NCI-H1694 treated with DMSO at 0.1 percent for 48 hours (cell line): ENCODE results near the gene CPZ.
"Not testable (repeated sequence)": the region's sequence is repeated elsewhere in the genome, so short reads cannot be mapped to it uniquely, and the experiment has no call there.

Experiments used
- DNase-seq: peaks from one replicate; lab custom pipeline; 2025; lab: John Stamatoyannopoulos, UW

Gene CPZ

GRCh38 chr4:8612646-8613045 is 20.1 kb downstream of the CPZ start:
- no peak for DNase-seq

DNA sequence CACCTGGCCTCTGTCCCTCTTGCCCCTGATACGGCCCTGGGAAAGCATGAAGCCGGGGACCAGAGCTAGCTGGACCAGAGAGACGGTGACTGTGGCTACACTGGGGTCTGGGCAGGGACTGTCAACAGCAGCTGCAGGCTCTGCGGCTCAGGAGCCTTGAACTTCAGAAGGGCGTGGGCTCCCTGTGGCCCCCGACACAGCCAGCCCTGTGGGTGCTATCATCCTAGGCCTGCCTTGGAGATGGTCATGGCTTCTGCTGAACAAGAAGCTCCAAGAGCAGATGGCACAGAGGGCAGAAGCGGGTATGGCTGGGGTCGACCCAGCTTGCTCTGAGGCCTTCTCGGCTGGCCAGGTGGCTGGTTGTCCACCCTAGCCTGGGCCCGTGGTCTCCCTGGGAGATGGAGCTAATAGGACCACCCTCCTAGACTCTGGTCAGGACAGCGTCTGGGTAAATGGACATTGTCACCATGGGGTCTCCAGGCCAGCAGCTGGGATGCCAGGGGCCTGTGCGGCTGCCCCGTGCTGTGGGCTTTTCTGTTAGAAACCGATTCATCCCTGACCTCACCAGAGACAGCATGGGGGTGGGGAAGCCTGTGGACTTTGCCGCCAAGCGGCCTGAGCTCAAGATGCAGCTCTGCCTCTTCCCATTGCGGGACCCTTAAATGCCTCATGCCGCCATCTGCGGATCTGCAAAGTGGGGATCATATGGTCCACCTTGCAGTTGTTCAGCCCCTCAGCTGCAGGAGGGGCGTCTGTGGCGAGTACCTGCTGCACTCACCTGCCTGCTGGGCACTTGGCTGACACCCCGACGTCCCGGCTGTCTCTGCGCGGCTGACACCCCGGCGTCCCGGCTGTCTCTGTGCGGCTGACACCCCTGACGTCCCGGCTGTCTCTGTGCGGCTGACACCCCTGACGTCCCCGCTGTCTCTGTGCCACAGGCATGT is 21.1 kb downstream of the CPZ start:
- DNase-seq: no peak

- no peak for DNase-seq
Observed at GRCh38 chr4:8614365-8615193, 22.0 kb downstream of the CPZ start.

GRCh38 chr4:8615366-8615765 is 22.8 kb downstream of the CPZ start:
- no peak for DNase-seq

- DNase-seq: no peak
Observed at GRCh38 chr4:8615921-8616787, 23.6 kb downstream of the CPZ start.

DNA sequence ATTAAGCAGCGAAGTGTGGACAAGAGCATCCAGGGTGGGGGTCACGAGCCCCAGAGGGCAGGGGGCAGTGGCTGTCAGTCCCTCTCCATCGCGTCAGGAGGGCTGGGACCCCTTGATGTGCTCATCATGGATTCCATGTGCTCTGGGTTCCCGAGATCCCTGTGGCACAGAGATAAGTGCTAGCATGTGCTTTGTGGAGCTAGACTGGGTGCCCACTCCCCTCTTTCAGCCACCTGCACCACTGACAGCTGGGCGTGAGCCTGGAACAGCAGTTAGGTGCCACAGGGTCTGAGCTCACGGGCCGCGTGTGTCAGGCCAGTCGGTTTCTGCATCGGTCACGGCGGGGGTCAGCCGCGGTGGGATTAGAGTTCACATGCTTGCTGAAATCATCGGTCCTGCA is 24.3 kb downstream of the CPZ start:
- DNase-seq: no peak

GRCh38 chr4:8617486-8618040 is 25.0 kb downstream of the CPZ start:
- DNase-seq: no peak

GRCh38 chr4:8618421-8618820 is 25.9 kb downstream of the CPZ start:
- no peak for DNase-seq

DNA sequence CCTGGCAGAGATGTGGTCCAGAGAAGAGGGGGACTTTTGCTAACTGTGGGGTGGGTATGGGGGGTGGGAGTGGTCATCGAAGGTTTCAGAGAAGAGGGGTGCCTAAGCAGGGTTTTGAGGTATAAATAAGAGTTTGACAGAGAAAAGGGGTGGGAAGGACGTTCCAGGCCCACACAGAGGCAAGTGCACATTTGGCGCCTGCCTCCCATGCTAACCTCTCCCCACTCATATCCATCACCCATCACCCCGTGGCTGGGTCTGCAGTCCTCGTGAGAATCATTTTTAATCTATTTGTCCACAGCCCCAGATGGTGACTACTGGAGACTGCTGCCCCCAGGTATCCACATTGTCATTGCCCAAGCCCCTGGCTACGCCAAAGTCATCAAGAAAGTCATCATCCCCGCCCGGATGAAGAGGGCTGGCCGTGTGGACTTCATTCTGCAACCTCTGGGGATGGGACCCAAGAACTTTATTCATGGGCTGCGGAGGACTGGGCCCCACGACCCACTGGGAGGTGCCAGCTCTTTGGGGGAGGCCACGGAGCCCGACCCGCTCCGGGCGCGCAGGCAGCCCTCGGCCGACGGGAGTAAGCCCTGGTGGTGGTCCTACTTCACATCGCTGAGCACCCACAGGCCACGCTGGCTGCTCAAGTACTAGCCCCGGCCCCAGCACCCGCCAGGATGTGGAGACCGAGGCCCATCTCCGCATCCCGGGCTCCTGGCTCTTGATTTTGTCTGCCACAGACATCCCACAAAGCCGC is 26.6 kb downstream of the CPZ start:
- no peak for DNase-seq

DNA sequence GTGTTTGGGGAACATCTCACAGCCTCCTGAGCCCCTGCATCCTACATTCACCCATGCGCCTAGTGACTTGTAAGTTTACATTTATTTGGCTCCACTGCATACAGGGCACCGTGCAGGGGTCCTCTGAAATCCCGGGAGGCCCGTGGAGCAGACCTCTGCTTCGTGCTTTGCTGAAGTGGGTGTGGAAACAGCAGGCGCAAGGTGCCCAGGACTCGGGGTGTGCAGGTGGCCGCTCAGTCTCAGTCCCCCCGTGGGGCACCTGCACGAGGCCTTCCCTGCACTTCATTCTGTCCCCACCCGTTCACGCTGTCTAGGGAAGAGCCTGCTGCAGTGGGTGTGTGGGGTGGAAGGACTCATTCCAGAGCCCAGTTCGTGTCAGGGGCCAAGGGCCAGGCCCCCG is 28.6 kb downstream of the CPZ start:
- DNase-seq: not testable (repeated sequence)

- DNase-seq: not testable (repeated sequence)
Observed at GRCh38 chr4:8624601-8625272, 32.2 kb downstream of the CPZ start.

GRCh38 chr4:8630240-8630905 is 37.8 kb downstream of the CPZ start:
- DNase-seq: not testable (repeated sequence)

DNA sequence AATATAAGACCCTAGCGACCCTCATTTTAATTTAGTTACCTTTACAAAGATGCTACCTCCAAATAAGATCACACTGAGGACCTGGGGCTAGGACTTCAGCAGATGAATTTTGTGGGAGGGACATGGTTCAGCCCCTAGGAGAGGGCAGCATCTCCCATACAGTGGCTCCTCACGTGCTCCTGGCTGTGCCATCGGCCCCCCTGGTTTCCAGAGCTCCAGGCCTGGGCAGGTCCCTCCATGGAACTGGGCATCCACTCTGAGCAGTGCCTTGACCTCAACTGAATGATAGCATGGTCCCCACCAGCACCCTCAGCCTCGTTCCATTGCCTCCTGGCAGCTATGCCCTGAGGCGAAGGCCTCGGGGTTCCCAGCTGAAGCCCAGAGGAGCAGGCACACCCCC is 39.3 kb downstream of the CPZ start:
- DNase-seq: not testable (repeated sequence)

- not testable (repeated sequence) for DNase-seq
Observed at GRCh38 chr4:8634773-8635172, 42.2 kb downstream of the CPZ start.

DNA sequence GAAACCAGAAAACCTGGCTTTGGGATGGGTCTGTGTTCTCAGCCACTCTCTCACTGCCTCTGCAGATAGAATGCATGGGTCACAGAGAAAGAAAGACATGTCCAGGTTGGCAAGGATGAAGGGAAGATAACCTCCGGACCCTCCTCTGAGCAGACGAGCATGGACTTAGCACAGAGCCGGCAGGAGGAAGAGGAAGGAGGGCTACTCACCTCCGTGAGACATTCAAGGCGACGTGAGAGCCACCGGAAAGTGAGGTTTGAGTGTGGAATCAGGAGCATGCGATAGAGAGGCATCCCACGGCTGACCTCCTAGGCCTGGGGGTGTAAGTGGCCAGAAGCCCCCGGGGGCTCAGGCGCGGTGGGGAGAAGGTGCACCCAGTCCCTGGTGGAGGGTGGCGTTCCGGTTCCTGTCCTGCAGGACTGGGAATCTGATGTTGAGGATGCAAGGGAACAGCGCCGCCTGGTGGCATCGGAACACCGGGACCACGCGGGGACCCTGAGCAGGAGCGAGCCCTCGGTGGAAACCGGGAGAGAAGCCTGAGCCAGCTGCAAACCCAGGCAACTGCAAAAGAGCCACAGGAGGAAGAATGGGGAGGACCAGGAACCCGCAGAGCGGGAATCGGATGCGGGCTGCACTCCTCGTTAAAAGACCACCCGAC is 43.5 kb downstream of the CPZ start:
- DNase-seq: not testable (repeated sequence)

GRCh38 chr4:8637456-8637984 is 45.0 kb downstream of the CPZ start:
- no peak for DNase-seq

- DNase-seq: no peak
Observed at GRCh38 chr4:8639021-8639420, 46.5 kb downstream of the CPZ start.

DNA sequence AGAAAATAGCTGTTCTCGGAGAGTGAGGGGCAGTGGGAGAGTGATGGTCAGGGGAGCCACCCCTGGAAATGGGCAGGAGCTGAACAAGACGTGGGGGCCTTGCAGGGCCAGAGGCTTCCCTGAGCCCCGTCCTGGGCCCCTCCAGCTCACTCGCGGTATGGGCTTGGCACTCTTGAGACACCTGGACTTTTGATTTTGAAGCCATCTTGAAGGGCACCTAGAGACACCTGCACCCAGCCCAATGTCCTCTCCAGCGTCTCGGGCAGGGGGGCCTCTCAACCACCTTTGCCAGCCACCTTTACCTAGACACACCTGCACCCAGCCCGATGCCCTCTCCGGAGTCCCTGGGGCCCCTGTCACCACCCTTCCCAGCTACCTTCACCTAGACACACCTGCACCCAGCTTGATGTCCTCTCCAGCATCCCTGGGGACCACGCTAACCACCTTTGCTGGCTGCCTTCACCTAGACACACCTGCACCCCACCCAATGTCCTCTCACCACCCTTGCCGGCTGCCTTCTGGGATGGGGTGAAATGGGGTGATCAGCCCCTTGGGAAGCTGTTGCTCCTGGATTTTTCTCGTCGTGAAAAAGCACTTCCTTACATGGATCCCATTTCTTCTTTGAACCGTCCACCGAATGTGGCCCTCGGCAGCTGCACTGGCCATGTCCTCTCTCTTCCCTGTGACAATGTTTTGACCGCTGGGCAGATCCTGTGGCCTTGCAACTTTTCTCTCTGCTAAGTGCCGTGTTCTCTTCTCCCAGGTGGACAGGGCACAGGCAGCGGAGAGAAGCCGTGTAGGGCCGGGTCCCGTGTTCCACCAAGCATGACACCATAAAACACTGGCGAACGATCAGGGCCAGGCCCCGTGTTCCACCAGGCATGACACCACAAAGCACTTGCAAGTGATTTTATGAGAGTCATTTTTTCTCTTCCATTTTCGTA is 47.5 kb downstream of the CPZ start:
- no peak for DNase-seq
